ENCODE measurements around the gene PODN.

Gene PODN

GRCh38 chr1:53116933-53117600, 55.1 kb downstream of the PODN start:
- no peak for DNase-seq

- no peak for DNase-seq
Observed at GRCh38 chr1:53117836-53118235, 55.8 kb downstream of the PODN start.

GRCh38 chr1:53120659-53121058, 58.6 kb downstream of the PODN start:
- no peak for DNase-seq

GRCh38 chr1:53121319-53122172, 59.5 kb downstream of the PODN start:
- peak; percentile 92 for DNase-seq

GRCh38 chr1:53122201-53122885, 60.3 kb downstream of the PODN start:
- peak; percentile 57 for DNase-seq

- peak; percentile 35 for DNase-seq
Observed at GRCh38 chr1:53122961-53123413, 61.0 kb downstream of the PODN start.

GRCh38 chr1:53123453-53124140, 61.6 kb downstream of the PODN start:
- DNase-seq, result peak; percentile 45

- no peak for DNase-seq
Observed at GRCh38 chr1:53125122-53125521, 63.1 kb downstream of the PODN start.

- DNase-seq, result no peak
Observed at GRCh38 chr1:53125623-53126360, 63.8 kb downstream of the PODN start.

GRCh38 chr1:53126495-53126894, 64.5 kb downstream of the PODN start:
- DNase-seq, result no peak

GRCh38 chr1:53127546-53127945, 65.5 kb downstream of the PODN start:
- no peak for DNase-seq

GRCh38 chr1:53128401-53128800, 66.4 kb downstream of the PODN start:
- DNase-seq, result no peak

GRCh38 chr1:53129891-53130597, 68.0 kb downstream of the PODN start:
- DNase-seq, result no peak

GRCh38 chr1:53130598-53130877, 68.5 kb downstream of the PODN start:
- DNase-seq, result no peak

- no peak for DNase-seq
Observed at GRCh38 chr1:53130878-53131589, 69.0 kb downstream of the PODN start.

GRCh38 chr1:53131590-53131938, 69.6 kb downstream of the PODN start:
- no peak for DNase-seq

GRCh38 chr1:53132176-53132575, 70.2 kb downstream of the PODN start:
- DNase-seq, result no peak

- no peak for DNase-seq
Observed at GRCh38 chr1:53133261-53134041, 71.4 kb downstream of the PODN start.

- no peak for DNase-seq
Observed at GRCh38 chr1:53134042-53134485, 72.1 kb downstream of the PODN start.
